ENCODE data around the gene BTAF1. TPM values are rescaled to one million over a fixed set of nuclear protein-coding genes. Genes with fewer than 3 reads are reported as not detected.
"Not testable (repeated sequence)": the region's sequence is repeated elsewhere in the genome, so short reads cannot be mapped to it uniquely, and the experiment has no call there.

BTAF1 gene
- polyA plus RNA-seq, 3 donors from 2014 or later = 2.9 to 12.8 (median 4.7) TPM

DNA sequence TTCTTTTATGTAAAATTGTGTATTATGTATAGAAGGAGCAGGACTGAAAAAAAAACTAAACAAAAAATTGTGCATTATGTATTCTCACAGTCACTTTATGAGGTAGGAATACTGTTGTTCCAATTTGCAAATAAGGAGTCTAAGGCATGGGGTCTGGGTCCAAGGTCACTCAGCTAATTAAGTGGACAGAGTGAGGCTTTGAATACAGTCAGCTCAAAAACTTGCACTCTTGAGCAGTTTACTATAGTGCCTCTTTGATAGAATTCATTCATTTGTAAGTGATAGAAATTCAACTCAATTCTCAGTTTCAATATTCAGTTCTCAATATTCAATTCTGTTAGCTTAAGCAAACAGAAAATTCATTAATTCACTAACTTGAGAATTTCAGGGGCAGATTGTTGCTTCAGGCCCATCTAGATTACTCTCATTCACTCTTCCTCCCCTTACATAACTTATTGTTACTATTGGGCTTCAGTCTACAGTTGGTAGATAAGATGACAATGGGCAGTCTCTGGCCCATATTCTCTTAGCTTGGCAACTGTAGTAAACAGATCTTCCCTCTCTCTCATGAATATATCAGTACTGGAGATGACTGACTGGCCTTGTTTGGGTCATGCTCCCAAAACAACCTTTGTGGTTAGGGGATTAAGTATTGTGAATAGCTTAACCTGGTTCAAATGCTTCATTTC lies 86.6 kb downstream of the BTAF1 start:
- Mint-ChIP-seq H3K4me1 (peaks cover 25 to 42% of the 10 kb centered on the region in 2 donors), H3K4me3 (no peak overlapping the region), H3K9me3 (no peaks in the 10 kb centered on the region), H3K36me3 (peaks cover 13 to 31% (median 25%) of the 10 kb centered on the region in 3 donors), H3K27me3 (ENCODE audit: low read depth in 3 of 3) (peaks cover 0 to 2% (median 0%) of the 10 kb centered on the region in 3 donors), H3K27ac (peak overlapping the region in 3 of 6 donors; percentile 40 to 67 (median 66))
- no peak for DNase-seq

GRCh38 chr10:92011560-92012214 lies 88.1 kb downstream of the BTAF1 start:
- Mint-ChIP-seq H3K9me3 (no peaks in the 10 kb centered on the region), H3K4me1 (peaks cover 25 to 42% of the 10 kb centered on the region in 2 donors), H3K4me3 (no peak overlapping the region), H3K27me3 (ENCODE audit: low read depth in 3 of 3) (peaks cover 0 to 2% (median 0%) of the 10 kb centered on the region in 3 donors), H3K36me3 (peaks cover 11 to 24% (median 23%) of the 10 kb centered on the region in 3 donors), H3K27ac (peak overlapping the region in 3 of 6 donors; percentile 3 to 33 (median 14))
- no peak for DNase-seq

GRCh38 chr10:92014620-92015019 lies 91.0 kb downstream of the BTAF1 start:
- Mint-ChIP-seq H3K27me3 (ENCODE audit: low read depth in 3 of 3) (peaks cover 0 to 1% (median 0%) of the 10 kb centered on the region in 3 donors), H3K27ac (no peak overlapping the region), H3K9me3 (no peaks in the 10 kb centered on the region), H3K36me3 (peaks cover 28 to 40% (median 35%) of the 10 kb centered on the region in 3 donors), H3K4me3 (no peak overlapping the region), H3K4me1 (peaks cover 12 to 20% of the 10 kb centered on the region in 2 donors)
- no peak for DNase-seq

DNA sequence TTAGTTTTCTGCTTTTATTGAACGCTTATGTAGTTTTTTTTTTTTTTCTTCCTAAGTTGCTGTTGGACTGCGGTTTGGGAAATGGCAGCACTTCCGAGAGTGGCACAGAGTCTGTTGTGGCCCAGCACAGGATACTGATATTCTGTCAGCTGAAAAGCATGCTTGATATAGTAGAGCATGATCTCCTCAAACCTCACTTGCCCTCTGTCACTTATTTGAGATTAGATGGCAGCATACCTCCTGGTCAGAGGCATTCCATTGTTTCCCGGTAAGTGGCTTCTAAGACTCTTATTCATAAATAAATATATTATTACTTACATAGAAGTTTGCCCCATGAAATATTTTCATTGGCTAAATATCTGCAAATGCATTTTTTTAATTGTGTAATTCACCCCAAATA lies 101.1 kb downstream of the BTAF1 start:
- Mint-ChIP-seq H3K9me3 (no peaks in the 10 kb centered on the region), H3K4me3 (no peak overlapping the region), H3K36me3 (peaks cover 23 to 53% (median 35%) of the 10 kb centered on the region in 3 donors), H3K27me3 (ENCODE audit: low read depth in 3 of 3) (no peaks in the 10 kb centered on the region), H3K4me1 (no peaks in the 10 kb centered on the region), H3K27ac (no peak overlapping the region)
- no peak for DNase-seq

- not testable (repeated sequence) for H3K27me3 Mint-ChIP-seq (ENCODE audit: low read depth in 3 of 3); H3K4me1 Mint-ChIP-seq; H3K4me3 Mint-ChIP-seq; H3K27ac Mint-ChIP-seq; DNase-seq; H3K9me3 Mint-ChIP-seq
- H3K36me3 Mint-ChIP-seq = peaks cover 22 to 49% (median 32%) of the 10 kb centered on the region in 3 donors
Observed at GRCh38 chr10:92025340-92025739, 101.8 kb downstream of the BTAF1 start.

DNA sequence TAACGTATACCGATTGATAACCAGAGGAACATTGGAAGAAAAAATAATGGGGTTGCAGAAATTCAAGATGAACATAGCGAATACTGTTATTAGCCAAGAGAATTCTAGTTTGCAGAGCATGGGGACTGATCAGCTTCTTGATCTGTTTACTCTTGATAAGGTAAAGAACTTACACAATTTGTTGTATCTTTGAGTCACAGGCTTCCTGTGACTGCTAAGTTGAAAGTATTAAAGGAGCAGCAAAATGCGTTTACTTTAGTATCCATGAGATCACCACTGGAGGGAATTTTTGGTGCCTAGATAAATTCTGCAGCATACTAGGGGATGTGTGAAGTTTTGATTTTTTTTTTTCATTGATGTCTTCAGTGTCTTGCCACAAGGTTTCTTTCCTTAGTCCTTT lies 103.6 kb downstream of the BTAF1 start:
- H3K36me3 Mint-ChIP-seq = peaks cover 23 to 49% (median 23%) of the 10 kb centered on the region in 3 donors
- H3K4me3 Mint-ChIP-seq = no peak overlapping the region
- no peak for DNase-seq
- no peaks in the 10 kb centered on the region for H3K27me3 Mint-ChIP-seq (ENCODE audit: low read depth in 3 of 3)
- H3K4me1 Mint-ChIP-seq = no peaks in the 10 kb centered on the region
- H3K9me3 Mint-ChIP-seq = no peaks in the 10 kb centered on the region
- H3K27ac Mint-ChIP-seq = peak overlapping the region in 1 of 6 donors; percentile 49

GRCh38 chr10:92031580-92031979 lies 108.0 kb downstream of the BTAF1 start:
- H3K27me3 Mint-ChIP-seq (ENCODE audit: low read depth in 3 of 3) = peaks cover 0 to 1% (median 0%) of the 10 kb centered on the region in 3 donors
- no peak overlapping the region for H3K27ac Mint-ChIP-seq
- no peaks in the 10 kb centered on the region for H3K9me3 Mint-ChIP-seq
- H3K4me3 Mint-ChIP-seq = no peak overlapping the region
- no peak for DNase-seq
- H3K4me1 Mint-ChIP-seq = no peaks in the 10 kb centered on the region
- H3K36me3 Mint-ChIP-seq = peaks cover 36 to 39% (median 36%) of the 10 kb centered on the region in 3 donors

DNA sequence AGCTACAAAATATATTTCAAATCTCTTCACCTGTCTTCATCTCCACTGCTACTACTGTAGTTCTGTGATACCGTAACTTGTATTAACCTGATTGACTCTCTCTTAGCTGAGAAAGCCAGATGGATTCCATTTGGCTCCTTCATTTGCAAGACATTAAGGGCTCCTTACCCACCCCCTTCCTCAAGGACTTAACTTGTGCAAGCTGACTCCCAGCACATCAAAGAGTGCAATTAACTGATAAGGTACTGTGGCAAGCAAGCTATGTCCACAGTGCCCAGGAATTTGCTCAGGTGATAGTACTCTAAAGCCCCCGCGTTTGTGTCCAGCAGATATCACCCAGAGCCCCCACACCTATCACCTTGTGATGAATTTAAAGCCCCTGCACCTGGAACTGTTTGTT lies 109.5 kb downstream of the BTAF1 start:
- H3K27ac Mint-ChIP-seq = peak overlapping the region in 2 of 6 donors; percentile 34 to 68
- H3K27me3 Mint-ChIP-seq (ENCODE audit: low read depth in 3 of 3); H3K9me3 Mint-ChIP-seq; H3K4me3 Mint-ChIP-seq; DNase-seq; H3K4me1 Mint-ChIP-seq: not testable (repeated sequence)
- peaks cover 22 to 32% (median 29%) of the 10 kb centered on the region in 3 donors for H3K36me3 Mint-ChIP-seq

GRCh38 chr10:92038949-92039348 lies 115.4 kb downstream of the BTAF1 start:
- H3K27ac Mint-ChIP-seq = no peak overlapping the region

GRCh38 chr10:92042541-92042940 lies 119.0 kb downstream of the BTAF1 start:
- Mint-ChIP-seq H3K36me3 (peaks cover 0 to 10% (median 0%) of the 10 kb centered on the region in 3 donors), H3K27ac (no peak overlapping the region), H3K4me1 (peaks cover 2 to 7% of the 10 kb centered on the region in 2 donors), H3K27me3 (ENCODE audit: low read depth in 3 of 3) (no peaks in the 10 kb centered on the region), H3K4me3 (no peak overlapping the region), H3K9me3 (peaks cover 0 to 2% (median 0%) of the 10 kb centered on the region in 6 donors)
- DNase-seq = no peak

More at GRCh38 chr10:92038949-92039348, 115.4 kb downstream of the BTAF1 start:
- H3K4me3 Mint-ChIP-seq = no peak overlapping the region
- no peak for DNase-seq
- peaks cover 0 to 2% (median 0%) of the 10 kb centered on the region in 6 donors for H3K9me3 Mint-ChIP-seq
- no peaks in the 10 kb centered on the region for H3K4me1 Mint-ChIP-seq
- peaks cover 0 to 22% (median 4%) of the 10 kb centered on the region in 3 donors for H3K36me3 Mint-ChIP-seq
- peaks cover 0 to under 1% (median 0%) of the 10 kb centered on the region in 3 donors for H3K27me3 Mint-ChIP-seq (ENCODE audit: low read depth in 3 of 3)

DNA sequence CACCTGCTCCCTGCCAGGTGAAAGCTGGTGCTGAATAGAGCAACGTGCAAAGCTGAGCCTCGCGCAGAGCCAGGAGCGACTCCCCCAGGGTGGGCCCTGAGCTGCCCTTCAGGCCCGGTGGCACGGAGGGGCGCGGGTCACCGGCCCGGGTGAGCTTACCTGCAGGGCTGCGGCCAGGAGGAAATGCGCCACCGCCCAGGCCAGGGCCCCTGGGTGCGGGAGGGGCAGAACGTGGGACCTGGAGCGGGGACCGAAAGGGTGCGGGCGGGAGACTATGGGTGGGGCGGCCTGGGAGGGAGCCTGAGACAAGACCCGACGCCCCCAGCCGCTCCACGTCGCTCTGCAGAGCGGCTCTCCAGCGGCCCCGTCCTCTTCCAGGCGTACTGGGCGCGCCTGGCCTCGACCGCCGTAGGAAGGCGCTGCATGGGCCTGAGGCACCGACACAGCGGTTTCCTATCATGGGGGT lies 122.1 kb downstream of the BTAF1 start:
- peaks cover 13 to 20% of the 10 kb centered on the region in 2 donors for H3K4me1 Mint-ChIP-seq
- H3K36me3 Mint-ChIP-seq = no peaks in the 10 kb centered on the region
- peaks cover 0 to 5% (median 0%) of the 10 kb centered on the region in 3 donors for H3K27me3 Mint-ChIP-seq (ENCODE audit: low read depth in 3 of 3)
- H3K4me3 Mint-ChIP-seq = no peak overlapping the region
- no peak for DNase-seq
- H3K27ac Mint-ChIP-seq = no peak overlapping the region
- peaks cover 0 to 2% (median 0%) of the 10 kb centered on the region in 6 donors for H3K9me3 Mint-ChIP-seq

DNA sequence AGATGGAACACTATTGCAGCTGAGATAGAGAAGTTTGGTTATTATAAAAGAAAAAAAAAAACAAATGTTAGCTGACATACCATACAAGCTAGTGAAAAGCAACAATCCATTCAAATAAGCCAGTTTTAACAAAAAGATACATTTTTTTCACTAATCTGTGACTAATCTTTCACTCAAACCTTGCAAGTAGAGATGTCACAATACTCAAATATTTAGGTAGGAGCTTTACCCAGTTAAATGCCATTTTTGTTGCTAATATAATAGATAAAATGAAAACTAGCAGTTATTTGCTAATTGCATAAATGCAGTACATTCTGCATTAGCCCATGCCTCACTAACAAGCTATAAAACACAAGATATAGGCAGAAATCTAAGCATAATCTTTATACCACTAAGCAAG lies 123.6 kb downstream of the BTAF1 start:
- no peak for DNase-seq
- Mint-ChIP-seq H3K27ac (no peak overlapping the region), H3K27me3 (ENCODE audit: low read depth in 3 of 3) (peaks cover 0 to 5% (median 0%) of the 10 kb centered on the region in 3 donors), H3K9me3 (no peaks in the 10 kb centered on the region), H3K36me3 (peaks cover 0 to 2% (median 0%) of the 10 kb centered on the region in 3 donors), H3K4me3 (no peak overlapping the region), H3K4me1 (peaks cover 13 to 20% of the 10 kb centered on the region in 2 donors)

GRCh38 chr10:92052088-92052487 lies 128.5 kb downstream of the BTAF1 start:
- peaks cover 0 to 9% (median 3%) of the 10 kb centered on the region in 3 donors for H3K36me3 Mint-ChIP-seq
- H3K27me3 Mint-ChIP-seq (ENCODE audit: low read depth in 3 of 3) = peaks cover 0 to 8% (median 0%) of the 10 kb centered on the region in 3 donors
- H3K4me3 Mint-ChIP-seq = no peak overlapping the region
- H3K27ac Mint-ChIP-seq = no peak overlapping the region
- peaks cover 13 to 14% of the 10 kb centered on the region in 2 donors for H3K4me1 Mint-ChIP-seq
- no peak for DNase-seq
- no peaks in the 10 kb centered on the region for H3K9me3 Mint-ChIP-seq

DNA sequence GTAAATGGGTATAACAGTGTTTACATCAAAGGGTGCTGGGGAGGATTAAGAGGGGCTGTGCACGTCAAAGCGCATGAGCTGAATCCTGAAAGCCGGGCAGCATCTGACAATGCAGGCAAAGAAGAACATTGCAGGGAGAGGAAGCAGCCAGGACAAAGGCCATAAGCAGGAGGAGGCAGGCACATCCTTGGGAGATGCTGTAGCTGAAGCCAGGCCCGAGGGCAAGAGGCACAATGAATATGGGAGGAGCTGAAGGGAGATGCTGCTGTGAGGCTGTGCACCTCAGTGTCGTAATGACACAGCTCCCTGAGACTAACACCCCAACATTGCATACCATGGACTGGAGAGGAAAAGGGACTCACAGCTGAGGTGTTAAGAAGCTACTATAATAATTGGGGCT lies 129.2 kb downstream of the BTAF1 start:
- H3K4me3 Mint-ChIP-seq = no peak overlapping the region
- H3K4me1 Mint-ChIP-seq = peaks cover 8 to 11% of the 10 kb centered on the region in 2 donors
- H3K27ac Mint-ChIP-seq = no peak overlapping the region
- DNase-seq = no peak
- peaks cover 0 to 9% (median 3%) of the 10 kb centered on the region in 3 donors for H3K36me3 Mint-ChIP-seq
- no peaks in the 10 kb centered on the region for H3K9me3 Mint-ChIP-seq
- peaks cover 0 to 8% (median 0%) of the 10 kb centered on the region in 3 donors for H3K27me3 Mint-ChIP-seq (ENCODE audit: low read depth in 3 of 3)
